ENCODE measurements around the gene GAS7. TPM values are rescaled to one million over a fixed set of nuclear protein-coding genes. Genes with fewer than 3 reads are reported as not detected.

GAS7 gene
- total and polyA plus RNA-seq, 8 donors, result 30.4 to 83.4 (median 40.1) TPM

GRCh38 chr17:10130263-10130662 is 68.1 kb downstream of the GAS7 start:
- no peak overlapping the region for H3K27ac ChIP-seq
- ATAC-seq (no peak), DNase-seq (no peak)
- H3K4me3 ChIP-seq, result no peak overlapping the region
- H3K27me3 ChIP-seq, result peaks cover 0 to 7% of the 10 kb centered on the region in 2 donors
- no peaks in the 10 kb centered on the region for H3K36me3 ChIP-seq
- intact Hi-C loops (cut with DNase I), result no loop called here
- TF ChIP-seq, protein P1, sequence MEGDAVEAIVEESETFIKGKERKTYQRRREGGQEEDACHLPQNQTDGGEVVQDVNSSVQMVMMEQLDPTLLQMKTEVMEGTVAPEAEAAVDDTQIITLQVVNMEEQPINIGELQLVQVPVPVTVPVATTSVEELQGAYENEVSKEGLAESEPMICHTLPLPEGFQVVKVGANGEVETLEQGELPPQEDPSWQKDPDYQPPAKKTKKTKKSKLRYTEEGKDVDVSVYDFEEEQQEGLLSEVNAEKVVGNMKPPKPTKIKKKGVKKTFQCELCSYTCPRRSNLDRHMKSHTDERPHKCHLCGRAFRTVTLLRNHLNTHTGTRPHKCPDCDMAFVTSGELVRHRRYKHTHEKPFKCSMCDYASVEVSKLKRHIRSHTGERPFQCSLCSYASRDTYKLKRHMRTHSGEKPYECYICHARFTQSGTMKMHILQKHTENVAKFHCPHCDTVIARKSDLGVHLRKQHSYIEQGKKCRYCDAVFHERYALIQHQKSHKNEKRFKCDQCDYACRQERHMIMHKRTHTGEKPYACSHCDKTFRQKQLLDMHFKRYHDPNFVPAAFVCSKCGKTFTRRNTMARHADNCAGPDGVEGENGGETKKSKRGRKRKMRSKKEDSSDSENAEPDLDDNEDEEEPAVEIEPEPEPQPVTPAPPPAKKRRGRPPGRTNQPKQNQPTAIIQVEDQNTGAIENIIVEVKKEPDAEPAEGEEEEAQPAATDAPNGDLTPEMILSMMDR (IDR thresholded peaks at IDR 0.05), result no peak
- H3K9me3 ChIP-seq, result no peaks in the 10 kb centered on the region
- peaks cover 3 to 21% of the 10 kb centered on the region in 2 donors for H3K4me1 ChIP-seq

- H3K4me3 ChIP-seq, result no peak overlapping the region
- peak overlapping the region; percentile 55 to 72 for H3K27ac ChIP-seq
- TF ChIP-seq, protein P1 (IDR thresholded peaks at IDR 0.05), result no peak
- peaks cover 0 to 20% of the 10 kb centered on the region in 2 donors for H3K27me3 ChIP-seq
- no peaks in the 10 kb centered on the region for H3K9me3 ChIP-seq
- DNase-seq (peak; percentile 80 to 91 (median 86)), ATAC-seq (peak; percentile 88)
- intact Hi-C loops (cut with DNase I), result loop anchor here in 1 of 2 donors (10.0 kb wide), 1 partner anchor 67 kb away; the partner anchor contains the start of gene GAS7
- H3K36me3 ChIP-seq, result no peaks in the 10 kb centered on the region
- peaks cover 3 to 16% of the 10 kb centered on the region in 2 donors for H3K4me1 ChIP-seq
Measured at GRCh38 chr17:10127819-10128425, 70.5 kb downstream of the GAS7 start.

DNA sequence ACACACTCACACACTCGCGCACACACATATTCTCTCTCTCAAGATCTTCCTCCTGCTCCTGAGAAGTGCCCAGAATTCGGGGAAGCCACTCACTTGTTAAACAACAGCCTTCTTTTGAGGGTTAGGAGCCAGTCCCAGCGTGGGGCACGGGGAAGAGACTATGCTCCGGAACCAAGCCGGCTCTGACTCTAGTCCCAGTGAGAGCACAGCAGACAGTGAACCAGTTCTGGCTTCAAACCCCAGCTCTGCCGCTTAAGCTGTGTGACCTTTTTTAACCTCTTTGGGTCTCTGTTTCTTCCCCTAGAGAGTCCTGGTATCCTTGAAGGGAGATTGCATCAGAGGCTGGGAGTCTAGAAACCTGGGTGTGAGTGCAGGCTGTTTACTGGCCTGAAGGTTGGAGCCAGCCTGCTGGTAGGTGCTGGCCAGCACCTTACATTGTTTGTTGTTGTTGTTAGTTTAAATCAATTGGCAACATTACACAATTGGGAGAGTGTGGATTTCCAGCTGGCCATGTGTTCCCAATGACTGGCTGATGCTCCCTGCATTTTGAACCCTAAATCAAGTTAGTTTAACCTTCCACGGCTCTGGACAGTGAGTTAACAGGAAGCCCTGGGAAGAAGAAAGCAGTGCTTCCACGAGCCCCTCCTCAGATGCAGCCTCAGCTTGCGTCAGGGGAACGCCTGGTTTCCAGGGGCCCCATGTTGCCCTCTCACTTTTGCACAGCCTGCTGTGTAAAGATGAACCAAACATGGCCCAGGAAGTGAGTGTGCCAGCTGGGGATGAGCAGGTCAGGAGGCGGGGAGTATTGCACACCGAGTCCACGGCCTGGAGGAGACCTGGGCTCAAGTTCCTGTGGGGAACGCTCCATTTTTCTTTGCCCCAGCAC is 71.5 kb downstream of the GAS7 start:
- Histone ChIP-seq H3K4me1 (peaks cover 3 to 16% of the 10 kb centered on the region in 2 donors), H3K9me3 (no peaks in the 10 kb centered on the region), H3K27me3 (peaks cover 0 to 20% of the 10 kb centered on the region in 2 donors), H3K4me3 (no peak overlapping the region), H3K27ac (peak overlapping the region; percentile 55 to 72), H3K36me3 (no peaks in the 10 kb centered on the region)
- DNase-seq, result peak in 1 of 4 donors; percentile 56
- TF ChIP-seq, protein P1 (IDR thresholded peaks at IDR 0.05), result no peak
- intact Hi-C loops (cut with DNase I), result loop anchor here in 1 of 2 donors (10.0 kb wide), 1 partner anchor 68 kb away; the partner anchor contains the start of gene GAS7
- peak; percentile 28 for ATAC-seq

- peaks cover 3 to 21% of the 10 kb centered on the region in 2 donors for H3K4me1 ChIP-seq
- H3K27ac ChIP-seq, result no peak overlapping the region
- peaks cover 0 to 21% of the 10 kb centered on the region in 2 donors for H3K27me3 ChIP-seq
- intact Hi-C loops (cut with DNase I), result loop anchor here in 1 of 2 donors (10.0 kb wide), 1 partner anchor 69 kb away; the partner anchor contains the start of gene GAS7
- TF ChIP-seq, protein P1 (IDR thresholded peaks at IDR 0.05), result no peak
- no peak for DNase-seq
- H3K36me3 ChIP-seq, result no peaks in the 10 kb centered on the region
- no peak overlapping the region for H3K4me3 ChIP-seq
- ATAC-seq, result no peak
- no peaks in the 10 kb centered on the region for H3K9me3 ChIP-seq
Measured at GRCh38 chr17:10126276-10126615, 72.2 kb downstream of the GAS7 start.
